Vagina (tissue), 2 donors: Measurements from ENCODE around the gene CCDC85C. TPM values are rescaled to one million over a fixed set of nuclear protein-coding genes. Genes with fewer than 3 reads are reported as not detected.

Experiments used
- DNase-seq, 2 donors: peaks; one replicate each; pipeline ENCODE4 v3.0.0-alpha.2; 2017; ENCODE audit errors: extremely low spot score in 2 of 2
- H3K27ac ChIP-seq: fragments of 200-600 bp; sonication (generic); one replicate; pipeline ENCODE4 v1.5.1; 2019
- H3K27me3 ChIP-seq: fragments of 200-600 bp; sonication (generic); one replicate; pipeline ENCODE4 v1.5.1; 2019
- H3K36me3 ChIP-seq, 2 donors: fragments of 200-600 bp; sonication (generic); one replicate each; pipeline ENCODE4 v1.5.1; 2017 to 2019
- H3K4me1 ChIP-seq: fragments of 200-600 bp; sonication (generic); one replicate; pipeline ENCODE4 v1.5.1; 2019
- H3K4me3 ChIP-seq, 2 donors: fragments of 200-600 bp; sonication (generic); 1 replicate in 1 of 2; 2 replicates in 1 of 2; pipeline ENCODE4 v1.5.1; 2016 to 2019
- H3K9me3 ChIP-seq: fragments of 200-600 bp; sonication (generic); one replicate; pipeline ENCODE4 v1.5.1; 2019
- CTCF ChIP-seq, 3 experiments: fragments of 450-650 bp in 2 of 3; fragments of 200-600 bp in 1 of 3; sonication (generic) in 1 of 3; IDR thresholded peaks; one replicate each; pipeline ENCODE4 v1.5.1; 2017 to 2019; ENCODE audit warnings: antibody characterized with exemption in 3 of 3, mild to moderate bottlenecking in 2 of 3, moderate library complexity in 2 of 3
- POLR2A ChIP-seq, 2 donors: fragments of 450-650 bp; IDR thresholded peaks; one replicate each; pipeline ENCODE4 v1.6.1; 2017; ENCODE audit warnings: antibody characterized with exemption in 2 of 2, mild to moderate bottlenecking in 2 of 2, moderate library complexity in 2 of 2
- POLR2AphosphoS5 ChIP-seq, 2 donors: sonication (generic); formaldehyde crosslinking; IDR thresholded peaks; one replicate each; pipeline ENCODE4 v1.9.0; 2017; ENCODE audit warnings: antibody characterized with exemption in 2 of 2, mild to moderate bottlenecking in 2 of 2, low read depth in 1 of 2; ENCODE audit not compliant: insufficient read depth in 1 of 2
- intact Hi-C: fragments of 100-400 bp; cut with DNase I; formaldehyde crosslinking; loops from one replicate; pipeline ENCODE4 v1.15.1; 2023
- total RNA-seq: library from RNA; depleted of rRNA; stranded (reverse); fragments of >200 nt; gene quantifications from one replicate; pipeline ENCODE4 v1.2.3, GENCODE V29; 2016

CCDC85C gene
- total RNA-seq, 1 donor from 2014 or later: 6.9 TPM

GRCh38 chr14:99559286-99559990 lies 44.6 kb downstream of the CCDC85C start:
- no peak for TF ChIP-seq POLR2A (IDR thresholded peaks at IDR 0.05)
- no peak for TF ChIP-seq CTCF (IDR thresholded peaks at IDR 0.05)
- TF ChIP-seq POLR2AphosphoS5 (IDR thresholded peaks at IDR 0.05; ENCODE audit: insufficient read depth in 1 of 2, low read depth in 1 of 2): no peak
- H3K27me3 ChIP-seq: no peaks in the 10 kb centered on the region
- H3K36me3 ChIP-seq: no peaks in the 10 kb centered on the region
- no peak overlapping the region for H3K27ac ChIP-seq
- peaks cover 50% of the 10 kb centered on the region for H3K4me1 ChIP-seq
- no peak overlapping the region for H3K4me3 ChIP-seq
- intact Hi-C loops: no loop called here
- no peaks in the 10 kb centered on the region for H3K9me3 ChIP-seq
- no peak for DNase-seq

DNA sequence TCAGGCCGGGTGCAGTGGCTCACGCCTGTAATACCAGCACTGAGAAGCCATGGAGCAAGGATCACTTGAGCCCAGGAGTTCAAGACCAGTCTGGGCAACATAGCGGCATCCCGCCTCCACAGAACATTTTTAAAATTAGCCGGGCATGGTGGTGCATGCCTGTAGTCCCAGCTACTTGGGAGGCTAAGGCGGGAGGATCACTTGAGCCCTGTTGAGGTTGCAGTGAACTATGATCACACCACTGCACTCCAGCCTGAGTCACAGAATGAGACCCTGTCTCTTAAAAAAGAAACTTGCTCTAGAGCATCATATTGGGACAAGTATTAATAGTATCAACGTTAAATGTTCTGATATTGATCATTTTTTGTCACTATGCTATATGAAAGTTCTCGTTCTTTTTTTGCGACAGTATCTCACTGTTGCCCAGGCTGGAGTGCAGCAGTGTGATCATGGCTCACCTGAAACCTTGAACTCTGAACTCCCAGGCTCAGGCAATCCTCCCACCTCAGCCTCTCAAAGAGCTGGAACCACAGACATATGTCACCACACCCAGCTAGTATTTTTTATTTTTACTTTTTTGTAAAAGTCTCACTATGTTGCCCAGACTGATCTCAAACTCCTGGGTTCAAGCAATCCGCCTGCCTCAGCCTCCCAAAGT lies 47.7 kb downstream of the CCDC85C start:
- intact Hi-C loops: no loop called here
- Histone ChIP-seq H3K27me3 (no peaks in the 10 kb centered on the region), H3K36me3 (no peaks in the 10 kb centered on the region), H3K27ac (no peak overlapping the region), H3K4me3 (no peak overlapping the region), H3K9me3 (no peaks in the 10 kb centered on the region), H3K4me1 (peaks cover 25% of the 10 kb centered on the region)
- no peak for DNase-seq
- TF ChIP-seq POLR2AphosphoS5 (IDR thresholded peaks at IDR 0.05; ENCODE audit: insufficient read depth in 1 of 2, low read depth in 1 of 2) (no peak), POLR2A (IDR thresholded peaks at IDR 0.05) (no peak), CTCF (IDR thresholded peaks at IDR 0.05) (no peak)

GRCh38 chr14:99554757-99555531 lies 49.1 kb downstream of the CCDC85C start:
- Histone ChIP-seq H3K4me3 (no peak overlapping the region), H3K4me1 (peaks cover 13% of the 10 kb centered on the region), H3K36me3 (no peaks in the 10 kb centered on the region), H3K9me3 (no peaks in the 10 kb centered on the region), H3K27me3 (no peaks in the 10 kb centered on the region), H3K27ac (no peak overlapping the region)
- no peak for TF ChIP-seq POLR2A (IDR thresholded peaks at IDR 0.05)
- TF ChIP-seq POLR2AphosphoS5 (IDR thresholded peaks at IDR 0.05; ENCODE audit: insufficient read depth in 1 of 2, low read depth in 1 of 2): no peak
- TF ChIP-seq CTCF (IDR thresholded peaks at IDR 0.05): no peak
- intact Hi-C loops: no loop called here
- no peak for DNase-seq

DNA sequence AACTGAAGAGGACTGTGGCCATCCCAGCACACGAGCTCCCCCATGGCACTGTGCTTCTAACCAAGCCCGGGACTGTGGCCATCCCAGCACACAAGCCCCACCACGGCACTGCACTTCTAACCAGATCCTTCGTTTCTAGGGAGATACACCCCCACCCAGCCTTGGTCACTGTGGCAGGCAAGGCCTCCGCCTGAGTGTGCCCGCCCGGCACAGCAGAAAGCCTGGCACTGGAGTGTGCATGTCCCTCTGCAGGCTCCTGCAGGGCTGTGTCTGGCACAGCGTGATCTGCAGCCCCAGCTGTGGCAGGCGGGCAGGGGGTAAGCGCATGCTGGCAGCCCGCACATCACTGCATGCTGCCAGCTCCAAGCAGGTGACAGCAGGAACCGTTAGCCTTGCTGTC lies 49.8 kb downstream of the CCDC85C start:
- Histone ChIP-seq H3K9me3 (no peaks in the 10 kb centered on the region), H3K27me3 (no peaks in the 10 kb centered on the region), H3K4me1 (peaks cover 12% of the 10 kb centered on the region), H3K36me3 (no peaks in the 10 kb centered on the region), H3K27ac (no peak overlapping the region), H3K4me3 (no peak overlapping the region)
- DNase-seq: no peak
- no peak for TF ChIP-seq POLR2A (IDR thresholded peaks at IDR 0.05)
- no peak for TF ChIP-seq CTCF (IDR thresholded peaks at IDR 0.05)
- no peak for TF ChIP-seq POLR2AphosphoS5 (IDR thresholded peaks at IDR 0.05; ENCODE audit: insufficient read depth in 1 of 2, low read depth in 1 of 2)
- intact Hi-C loops: no loop called here
